HG02623 (cell line): ENCODE data around the gene HPGDS.
"Not testable (repeated sequence)": the region's sequence is repeated elsewhere in the genome, so short reads cannot be mapped to it uniquely, and the experiment has no call there.

Source experiments
- ATAC-seq: cut with Tn5 transposase; IDR thresholded peaks from one replicate; pipeline ENCODE4 v1.9.1; 2021; ENCODE audit warnings: moderate library complexity; ENCODE audit not compliant: unreplicated experiment

HPGDS gene

DNA sequence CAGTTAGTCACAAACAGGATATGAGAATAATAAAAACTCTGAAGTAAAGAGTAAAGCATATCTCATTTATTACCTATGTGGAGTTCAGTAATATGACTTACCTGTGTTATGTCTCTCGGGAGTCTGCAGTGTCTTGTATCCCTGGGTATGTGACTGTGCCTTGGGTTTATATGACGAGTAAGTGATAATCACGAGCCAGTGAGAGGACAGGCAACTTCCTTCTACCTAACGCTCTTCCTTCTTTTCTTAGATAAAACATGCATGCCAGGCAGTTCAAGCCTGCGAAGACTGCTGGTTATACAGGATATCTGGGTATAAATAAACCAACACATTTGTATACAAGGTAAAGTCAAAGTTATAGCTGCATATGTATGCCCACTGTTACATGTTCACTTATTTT, at the start of gene HPGDS:
Gene HPGDS, minus strand, starts transcription at position 143 of the 400 bp plus-strand sequence. CDS start 8,207 bp downstream, outside the sequence.
- no peak for ATAC-seq

DNA sequence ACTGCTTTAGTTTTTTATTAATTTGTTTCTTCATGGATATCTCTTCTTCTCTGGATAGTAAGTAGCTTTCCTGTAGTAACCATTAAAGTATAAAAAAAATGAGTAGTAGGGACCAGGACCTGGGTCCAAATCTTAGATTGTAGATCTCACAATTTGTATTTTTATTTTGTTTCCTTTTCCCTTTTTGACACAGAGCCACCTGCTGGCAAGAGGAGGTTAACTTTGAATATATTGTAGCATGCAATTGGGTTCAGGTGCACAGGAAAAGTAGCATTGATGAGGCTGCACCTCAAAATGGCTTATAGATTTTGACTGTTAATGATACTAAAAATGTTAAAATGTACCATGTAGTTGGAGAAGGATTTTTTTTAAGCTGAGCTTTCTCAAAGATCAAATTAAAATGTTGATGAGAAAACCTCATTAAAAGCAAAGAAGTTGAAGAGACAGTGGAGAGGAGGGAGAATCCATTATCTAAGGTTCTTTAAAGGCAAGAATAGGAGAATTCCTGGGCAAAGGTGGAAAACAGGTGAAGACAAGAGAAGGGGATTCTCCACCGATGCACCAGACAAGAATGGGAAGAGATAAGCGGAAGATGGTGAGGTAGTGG, 48.3 kb upstream of the HPGDS start:
- no peak for ATAC-seq

DNA sequence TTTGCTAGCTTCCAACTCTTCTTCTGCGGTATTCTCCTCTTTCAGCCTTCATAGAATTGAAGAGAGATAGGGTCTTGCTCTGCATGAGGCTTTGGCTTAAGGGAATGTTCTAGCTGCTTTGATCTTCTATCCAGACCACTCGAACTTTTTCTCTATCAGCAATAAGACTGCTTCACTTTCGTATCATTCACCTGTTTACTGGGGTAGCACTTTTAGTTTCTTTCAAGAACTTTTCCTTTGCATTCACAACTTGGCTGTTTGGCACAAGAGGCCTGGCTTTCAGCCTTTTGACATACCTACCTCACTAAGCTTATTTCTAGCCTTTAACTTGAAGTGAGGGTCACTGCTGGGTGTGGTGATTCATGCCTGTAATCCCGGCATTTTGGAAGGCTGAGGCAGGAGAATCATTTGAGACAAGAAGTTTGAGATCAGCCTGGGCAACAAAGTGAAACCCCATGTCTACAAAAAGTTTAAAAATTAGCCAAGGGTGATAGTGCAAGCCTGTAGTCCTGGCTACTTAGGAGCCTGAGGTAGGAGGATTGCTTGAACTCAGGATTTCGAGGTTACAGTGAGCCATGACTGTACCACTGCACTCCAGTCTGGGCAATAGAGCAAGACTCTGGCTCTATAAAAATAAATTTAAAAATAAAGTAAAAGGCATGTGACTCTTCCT, 47.1 kb upstream of the HPGDS start:
- no peak for ATAC-seq

DNA sequence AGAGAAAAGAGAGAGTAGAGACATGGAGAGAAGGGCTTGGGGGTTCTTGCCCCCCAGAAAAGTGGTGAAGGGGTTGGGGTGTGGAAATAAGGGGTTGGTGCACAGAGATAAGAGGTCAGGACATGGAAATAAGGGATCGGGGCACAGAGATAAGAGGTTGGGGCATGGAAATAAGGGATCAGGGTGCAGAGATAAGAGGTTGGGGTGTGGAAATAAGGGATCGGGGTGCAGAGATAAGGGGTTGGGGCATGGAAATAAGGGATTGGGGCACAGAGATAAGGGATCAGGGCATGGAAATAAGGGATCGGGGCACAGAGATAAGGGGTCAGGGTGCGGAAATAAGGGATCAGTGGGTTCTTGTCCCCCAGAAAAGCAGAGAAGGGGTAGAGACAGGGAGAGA, 45.3 kb upstream of the HPGDS start:
- not testable (repeated sequence) for ATAC-seq

DNA sequence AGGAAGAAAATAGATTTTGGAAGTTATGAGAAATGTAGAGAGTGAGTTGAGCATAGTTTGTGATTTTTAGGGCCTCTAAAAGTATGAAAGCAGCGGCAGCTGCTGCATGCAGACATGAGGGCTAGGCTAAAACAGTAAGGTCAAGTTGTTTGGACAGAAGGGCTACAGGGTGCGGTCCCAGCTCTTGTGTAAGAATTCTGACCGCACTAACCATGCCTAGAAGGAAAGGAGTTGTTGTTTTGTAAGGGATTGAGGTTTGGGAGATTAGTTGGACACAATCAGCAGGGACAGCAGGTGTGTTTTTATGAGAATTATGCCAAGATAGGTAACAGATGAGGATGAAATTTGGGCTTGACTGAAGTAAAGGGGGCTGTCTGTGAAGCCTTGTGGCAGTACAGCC, 42.8 kb upstream of the HPGDS start:
- ATAC-seq = not testable (repeated sequence)

DNA sequence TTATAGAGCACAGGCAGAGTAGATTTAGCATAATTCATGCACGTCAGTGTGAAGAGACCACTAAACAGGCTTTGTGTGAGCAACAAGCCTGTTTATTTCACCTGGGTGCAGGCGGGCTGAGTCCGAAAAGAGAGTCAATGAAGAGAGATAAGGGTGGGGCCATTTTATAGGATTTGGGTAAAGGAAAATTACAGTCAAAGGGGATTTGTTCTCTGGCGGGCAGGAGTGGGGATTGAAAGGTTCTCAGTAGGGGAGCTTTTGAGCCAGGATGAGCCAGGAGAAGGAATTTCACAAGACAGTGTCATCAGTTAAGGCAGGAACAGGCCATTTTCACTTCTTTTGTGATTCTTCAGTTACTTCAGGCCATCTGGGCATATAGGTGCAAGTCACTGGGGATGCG, 40.3 kb upstream of the HPGDS start:
- ATAC-seq = not testable (repeated sequence)

DNA sequence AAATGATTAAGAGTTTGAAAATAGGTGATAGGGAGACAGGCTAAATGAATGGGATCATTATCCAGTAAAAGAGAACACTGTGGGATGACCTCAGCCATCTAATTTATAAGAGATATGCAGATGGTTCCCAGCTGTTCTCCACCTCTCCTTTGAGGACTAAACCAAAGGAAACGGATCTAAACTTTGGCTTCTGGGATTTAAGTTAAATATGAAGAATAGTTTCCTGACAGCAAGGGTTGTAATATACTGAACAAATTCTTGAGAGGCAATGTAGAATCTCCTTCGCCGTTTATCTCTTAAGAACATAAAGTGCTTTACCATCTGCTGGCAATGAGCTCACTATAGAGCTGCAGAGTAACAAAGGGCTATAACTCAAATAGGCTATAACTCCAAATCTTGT, 35.4 kb upstream of the HPGDS start:
- ATAC-seq = no peak

DNA sequence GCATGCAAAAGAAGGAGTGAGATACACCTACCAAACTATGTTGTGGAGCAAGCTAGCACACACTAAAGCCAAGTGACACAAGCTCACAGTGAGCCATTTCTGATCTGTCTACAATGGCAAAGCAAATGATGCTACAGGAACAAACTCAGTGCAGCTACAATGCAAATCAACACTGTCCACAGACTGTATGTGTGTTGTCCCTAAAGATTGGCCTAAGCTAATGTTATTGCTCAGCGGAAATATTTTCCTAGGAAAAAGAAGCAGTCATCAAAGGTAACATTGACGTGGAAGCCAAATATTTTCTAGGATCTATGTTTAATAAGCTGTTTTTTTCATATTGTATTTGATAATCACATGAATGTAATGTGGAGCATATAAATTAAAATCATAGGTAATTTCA, 34.7 kb upstream of the HPGDS start:
- ATAC-seq = no peak

DNA sequence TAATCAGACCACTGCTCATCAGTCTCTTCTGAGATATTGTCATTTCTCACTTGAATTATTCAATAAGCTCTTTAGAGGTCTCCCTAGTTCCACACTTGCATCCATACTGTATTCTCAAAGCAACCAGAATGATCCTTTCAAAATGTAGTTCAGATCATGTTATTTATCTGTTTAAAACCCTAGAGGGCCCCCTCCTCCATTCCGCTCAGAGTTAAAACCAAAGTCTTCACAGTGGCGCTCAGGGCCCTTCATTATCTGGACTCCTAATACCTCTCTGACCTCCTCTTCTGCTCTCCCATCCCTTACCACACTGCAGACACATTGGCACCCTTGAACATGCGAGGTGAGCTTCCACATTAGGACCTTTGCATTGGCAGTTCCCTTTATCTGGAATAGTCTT, 32.7 kb upstream of the HPGDS start:
- ATAC-seq = no peak

DNA sequence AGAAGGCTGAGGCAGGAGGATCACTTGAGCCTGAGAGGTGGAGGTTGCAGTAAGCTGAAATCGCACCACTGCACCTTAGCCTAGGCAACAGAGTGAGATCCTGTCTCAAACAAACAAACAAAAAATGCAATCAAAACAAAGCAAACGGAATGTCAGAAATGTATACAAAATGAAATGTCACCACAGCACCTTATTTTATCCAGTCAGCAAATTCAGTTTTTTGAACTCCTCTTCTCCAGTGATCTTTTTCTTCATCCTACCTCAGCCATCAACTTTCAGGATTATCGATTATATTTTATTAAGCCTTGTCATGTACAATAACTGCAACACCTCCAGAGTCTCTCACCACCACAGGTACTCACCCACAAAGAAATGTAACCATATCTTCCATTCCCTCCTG, 31.1 kb upstream of the HPGDS start:
- no peak for ATAC-seq

DNA sequence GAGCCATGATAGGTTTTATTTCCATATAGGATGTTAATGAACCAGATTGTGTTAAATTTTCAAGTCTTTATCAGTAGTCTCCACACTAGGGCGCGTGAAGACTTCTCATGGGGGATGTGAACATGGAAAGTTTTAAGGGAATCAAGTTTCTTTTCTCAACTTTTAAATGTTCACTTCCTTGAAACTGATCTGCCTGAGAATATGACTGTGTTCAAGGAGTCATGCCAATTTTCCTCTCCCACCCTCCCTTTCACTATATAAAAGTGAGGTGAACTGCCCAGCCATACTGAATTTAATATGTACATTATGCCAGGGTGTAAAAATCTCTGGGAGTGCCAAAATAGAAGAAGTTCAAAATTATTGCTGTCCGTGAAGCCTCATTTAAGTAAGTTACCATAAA, 30.4 kb upstream of the HPGDS start:
- no peak for ATAC-seq

DNA sequence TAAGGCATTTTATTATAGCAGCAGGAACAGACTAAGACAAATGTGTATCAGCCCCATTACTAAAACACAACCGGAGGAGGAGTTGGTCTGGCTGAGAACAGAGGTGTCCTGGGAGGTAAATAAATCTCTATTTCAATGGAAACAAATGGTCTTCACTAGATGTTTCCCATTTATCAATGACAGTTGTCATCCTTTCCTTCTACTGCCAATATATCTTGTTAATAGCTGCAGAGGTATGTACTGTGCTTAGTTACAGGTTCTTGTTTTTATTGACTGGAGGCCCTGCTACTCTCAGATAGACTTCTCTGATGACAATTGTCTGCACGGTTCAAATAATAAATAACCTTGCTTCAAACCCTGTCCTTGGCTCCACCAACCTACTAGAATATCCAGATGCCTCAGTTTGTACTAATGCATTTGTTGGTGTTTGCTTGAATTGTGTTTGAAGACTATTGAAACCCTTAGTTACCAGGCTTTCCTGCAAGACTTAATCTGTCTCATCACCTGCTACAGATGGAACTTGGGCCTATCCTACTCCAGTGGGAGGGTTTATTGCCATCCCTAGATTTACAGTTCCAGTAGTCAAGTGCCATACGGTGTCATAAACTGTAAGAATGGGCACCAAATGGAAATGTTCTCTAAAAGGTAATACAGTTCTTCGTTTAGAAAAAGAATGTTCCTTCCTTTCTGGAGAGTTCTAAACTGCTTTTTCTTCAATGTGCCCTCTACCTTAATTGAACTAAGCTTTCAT, 29.8 kb upstream of the HPGDS start:
- ATAC-seq = no peak

DNA sequence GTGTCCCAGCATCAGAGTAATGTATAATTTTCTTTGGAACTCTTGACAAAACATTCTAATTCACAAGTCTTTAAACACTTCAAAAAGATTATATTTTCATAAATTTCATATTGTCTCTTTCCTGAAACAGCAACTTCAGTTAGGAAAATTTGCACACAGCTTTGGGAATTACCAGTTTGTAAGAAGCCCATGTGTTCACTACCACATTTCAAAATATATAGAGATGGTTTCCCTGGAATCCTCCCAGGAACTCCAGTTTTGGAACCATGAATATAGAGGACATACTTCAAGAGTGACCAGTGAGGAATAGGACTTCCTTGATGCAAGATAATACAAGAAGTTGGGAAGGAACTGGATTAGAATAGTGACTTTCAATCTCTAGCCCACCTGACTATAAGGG, 28.7 kb upstream of the HPGDS start:
- ATAC-seq = no peak

DNA sequence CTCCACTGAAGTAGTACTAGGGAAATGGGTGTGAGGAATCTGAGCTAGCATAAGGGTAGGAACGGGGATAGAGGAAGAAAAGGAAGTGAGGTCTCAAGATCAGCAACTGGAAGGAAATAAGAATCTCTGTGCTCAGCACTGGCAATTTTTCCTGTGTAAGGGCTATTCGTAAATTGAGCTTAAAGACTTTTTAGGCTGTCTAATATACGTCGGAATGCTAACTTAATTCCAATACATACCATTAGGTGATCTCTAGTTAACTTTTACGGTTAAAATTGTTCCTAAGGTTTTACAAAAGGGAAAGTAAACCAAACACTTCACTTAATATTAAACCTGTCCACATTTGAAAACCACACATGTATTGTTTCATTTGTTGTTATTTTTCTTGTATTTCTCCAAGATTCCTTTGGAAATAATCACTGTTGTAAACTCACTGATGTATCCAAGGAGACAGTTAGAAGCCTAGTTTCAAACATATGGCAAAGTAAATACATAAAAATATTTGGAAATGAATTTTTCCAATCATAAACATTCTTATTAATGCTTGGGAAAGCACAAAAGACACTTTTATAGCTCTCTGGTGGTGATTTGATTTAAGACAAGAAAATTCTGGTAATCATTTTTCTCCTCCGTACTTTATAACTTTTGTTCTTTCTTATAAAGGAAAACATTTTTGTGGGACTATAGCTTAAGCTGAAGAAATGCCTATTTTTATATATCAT, 28.1 kb upstream of the HPGDS start:
- no peak for ATAC-seq

DNA sequence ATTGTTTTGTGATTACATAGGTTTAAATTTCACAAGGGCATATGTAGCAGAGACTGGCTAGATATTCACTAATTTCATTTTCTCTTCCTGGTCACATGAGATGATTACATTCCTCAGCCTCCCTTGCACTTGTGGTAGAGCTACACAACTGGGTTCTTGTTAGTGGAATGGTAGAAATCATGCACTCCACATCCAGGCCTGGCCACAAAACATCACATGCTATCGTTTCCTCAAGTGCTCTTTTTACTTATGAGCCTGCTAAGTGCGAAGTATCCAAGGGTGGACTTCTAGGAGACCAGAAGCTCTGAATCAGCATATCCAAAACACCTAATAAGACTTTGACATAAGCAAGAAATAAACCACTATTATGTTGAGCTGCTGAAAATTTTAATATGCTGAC, 26.4 kb upstream of the HPGDS start:
- no peak for ATAC-seq

DNA sequence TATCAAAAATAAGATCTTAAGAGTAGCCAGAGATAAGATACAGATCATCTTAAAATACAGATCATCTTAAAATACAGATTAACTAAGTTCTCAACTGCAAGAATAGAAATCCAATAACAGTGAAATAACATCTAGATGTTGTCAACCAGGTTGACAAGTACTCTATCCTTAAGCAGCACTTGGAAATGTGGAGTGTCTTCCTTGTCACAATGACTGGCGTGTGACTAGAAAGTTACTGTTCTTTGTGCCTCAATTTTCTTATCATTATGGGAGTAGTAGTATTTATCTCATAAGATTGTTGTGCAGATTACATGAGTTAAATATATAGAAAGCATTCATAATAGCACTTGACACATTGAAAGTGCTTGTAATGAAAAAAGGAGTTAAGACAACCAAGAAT, 25.8 kb upstream of the HPGDS start:
- no peak for ATAC-seq

DNA sequence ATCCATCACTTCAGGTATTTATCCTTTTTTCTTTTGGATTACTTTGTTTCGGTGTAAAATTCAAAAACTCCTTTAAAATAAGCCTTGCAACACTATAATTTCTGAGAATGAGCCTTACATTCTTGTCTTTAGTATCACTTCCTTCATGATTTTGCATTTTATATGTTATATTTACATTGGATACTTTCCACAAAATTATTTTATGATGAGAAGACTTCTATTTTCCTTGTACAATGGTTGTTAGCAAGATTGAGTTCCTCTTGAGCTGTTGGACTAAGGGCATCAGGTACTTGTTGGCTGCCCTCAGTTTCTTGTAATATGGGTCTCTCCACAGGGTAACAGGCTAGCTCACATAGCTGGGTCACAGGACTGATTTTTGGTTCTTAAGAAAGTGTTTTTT, 22.7 kb upstream of the HPGDS start:
- ATAC-seq = no peak

DNA sequence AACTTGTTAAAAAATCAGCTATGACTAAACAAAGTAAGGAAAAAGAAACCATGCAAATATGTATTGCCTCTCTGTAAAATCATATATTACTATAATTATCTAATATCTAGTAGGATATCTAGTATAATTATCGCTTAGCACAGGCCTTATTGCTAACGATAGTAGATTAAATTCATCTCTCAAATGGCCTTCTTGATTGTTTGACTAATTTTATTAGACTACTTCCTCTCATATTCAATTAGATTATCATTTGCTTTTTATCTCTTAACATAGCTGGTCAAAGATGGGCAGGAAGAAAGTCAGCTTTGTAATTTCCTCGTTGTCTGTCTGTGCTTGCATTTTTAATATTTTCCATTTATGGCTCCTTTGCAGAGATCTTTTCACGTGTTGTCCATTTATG, 21.9 kb upstream of the HPGDS start:
- ATAC-seq = no peak

DNA sequence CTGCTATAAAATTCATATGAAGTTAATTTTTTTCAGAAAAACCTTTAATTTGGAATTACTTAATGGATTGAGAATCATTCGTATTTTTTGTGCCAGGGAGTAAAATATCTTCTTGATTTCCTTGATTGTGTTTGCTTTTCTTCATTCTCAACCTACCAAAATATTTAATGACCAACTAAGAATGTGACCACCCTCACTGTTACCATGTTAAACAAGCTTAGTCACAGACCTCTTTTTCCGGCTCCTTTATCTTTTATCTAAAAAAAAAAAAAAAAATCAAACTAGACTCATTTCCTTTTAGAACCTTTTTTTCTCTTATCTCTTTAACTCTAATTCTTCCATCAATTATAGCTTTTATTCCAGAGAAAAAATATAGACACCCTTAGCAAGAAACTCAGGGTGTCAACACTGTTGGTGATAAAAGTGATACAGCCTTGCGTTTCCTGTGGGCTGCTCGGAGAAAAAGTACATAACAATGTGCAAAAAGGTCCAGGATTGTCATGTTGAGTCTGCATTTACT, 20.6 kb upstream of the HPGDS start:
- ATAC-seq = no peak

DNA sequence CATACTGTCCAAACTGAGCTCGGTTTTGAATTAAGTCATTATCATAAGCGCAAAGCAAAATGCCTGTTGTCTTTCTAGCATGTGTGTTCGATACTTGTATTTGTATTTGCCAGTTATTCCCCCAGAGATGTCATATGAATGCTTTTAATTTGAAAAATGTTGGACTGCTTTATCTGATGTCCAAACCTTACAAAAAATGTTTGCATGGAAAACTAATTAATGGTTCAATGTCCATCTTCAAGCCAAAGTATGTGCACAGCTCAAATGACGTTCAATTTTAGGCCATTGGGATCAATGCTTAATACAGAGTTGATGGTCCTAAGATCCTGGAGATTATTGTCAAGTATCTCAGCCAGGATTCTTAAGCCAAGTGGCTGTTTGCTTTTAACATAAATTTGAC, 17.2 kb upstream of the HPGDS start:
- no peak for ATAC-seq

DNA sequence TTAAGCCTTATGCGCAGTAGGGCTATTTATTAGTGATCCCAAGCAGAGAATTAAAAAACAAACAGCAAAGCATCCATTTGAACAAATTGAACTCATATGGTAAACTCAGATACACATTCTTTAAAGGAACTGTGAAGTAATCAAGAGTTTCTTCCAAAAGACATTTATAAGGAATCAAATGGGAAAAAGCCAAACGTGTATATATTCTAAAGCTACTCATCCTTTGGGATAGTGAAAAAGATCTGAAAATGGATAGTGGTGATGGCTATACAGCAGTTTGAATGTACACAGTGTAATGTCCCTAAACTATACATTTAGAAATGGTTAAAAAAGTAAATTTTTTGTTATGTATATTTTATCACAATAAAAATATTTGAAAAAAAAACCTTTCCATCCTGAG, 16.6 kb upstream of the HPGDS start:
- ATAC-seq = no peak
